GM12891 (cell line): ENCODE results near the gene CD200.

Source experiments
- PAX5 ChIP-seq: IDR thresholded peaks from 2 replicates; pipeline ENCODE4 v1.6.1; 2011; ENCODE audit warnings: low read length, moderate library complexity, mild to moderate bottlenecking; ENCODE audit not compliant: insufficient read depth, severe bottlenecking
- POLR2A ChIP-seq: IDR thresholded peaks from 2 replicates; pipeline ENCODE4 v1.6.1; 2011; ENCODE audit warnings: low read depth, low read length, control low read depth
- POLR2AphosphoS5 ChIP-seq: IDR thresholded peaks from 2 replicates; pipeline ENCODE4 v1.6.1; 2011; ENCODE audit warnings: low read depth, low read length, control low read depth
- TAF1 ChIP-seq: IDR thresholded peaks from 2 replicates; pipeline ENCODE4 v1.6.1; 2011; ENCODE audit warnings: low read depth, low read length, control low read depth

DNA sequence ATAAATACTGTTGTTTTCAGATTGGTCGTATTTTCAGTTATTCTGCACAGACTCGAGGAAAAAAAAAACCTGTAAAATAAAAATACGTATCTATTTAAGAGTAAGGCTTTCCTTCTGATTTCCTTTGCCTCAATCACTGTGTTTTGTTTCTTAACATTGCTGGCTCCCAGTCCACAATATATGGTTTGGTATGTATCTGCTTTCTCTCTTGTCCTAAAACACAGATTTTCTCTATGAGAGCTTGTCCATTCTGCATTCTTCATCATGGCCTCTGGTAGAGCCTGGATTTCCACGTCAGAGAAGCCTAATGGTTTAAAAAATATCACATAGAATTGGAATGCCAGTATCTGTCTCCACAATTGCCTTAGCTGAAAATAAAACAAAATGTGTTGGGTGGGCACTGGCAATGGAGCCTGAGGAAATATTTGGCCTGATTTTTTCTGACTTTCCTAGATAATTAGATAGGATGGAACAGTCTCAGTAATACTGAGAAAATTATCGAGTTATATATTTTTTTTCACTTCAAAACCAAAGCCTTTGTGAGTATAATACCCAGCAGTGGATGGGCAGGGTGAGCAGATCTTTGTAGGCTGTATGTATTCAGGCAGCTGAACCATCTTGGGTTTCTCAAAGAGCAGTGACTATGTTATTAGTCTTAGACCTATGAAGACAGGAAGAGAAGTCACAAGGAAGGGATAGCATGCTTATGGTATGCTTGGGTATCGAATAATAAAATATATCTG is 1.9 kb downstream of the CD200 start:
- no peak for TF ChIP-seq POLR2A
- TF ChIP-seq POLR2AphosphoS5: no peak
- no peak for TF ChIP-seq TAF1
- TF ChIP-seq PAX5: no peak
